Stimulated activated CD8-positive, alpha-beta memory T cell treated with anti-CD3 and anti-CD28 coated beads, Interleukin-4, amount 100 ng/mL, for 4 hours (primary cell): ENCODE measurements around the gene STK17B.
A peak's percentile ranks its signal among the peaks of the same experiment; 100 is the strongest.

Source experiments
- DNase-seq, 2 donors: peaks; one replicate each; pipeline ENCODE4 v3.0.0-alpha.2; 2020; ENCODE audit warnings: low read depth in 2 of 2, low spot score in 1 of 2

Gene STK17B

DNA sequence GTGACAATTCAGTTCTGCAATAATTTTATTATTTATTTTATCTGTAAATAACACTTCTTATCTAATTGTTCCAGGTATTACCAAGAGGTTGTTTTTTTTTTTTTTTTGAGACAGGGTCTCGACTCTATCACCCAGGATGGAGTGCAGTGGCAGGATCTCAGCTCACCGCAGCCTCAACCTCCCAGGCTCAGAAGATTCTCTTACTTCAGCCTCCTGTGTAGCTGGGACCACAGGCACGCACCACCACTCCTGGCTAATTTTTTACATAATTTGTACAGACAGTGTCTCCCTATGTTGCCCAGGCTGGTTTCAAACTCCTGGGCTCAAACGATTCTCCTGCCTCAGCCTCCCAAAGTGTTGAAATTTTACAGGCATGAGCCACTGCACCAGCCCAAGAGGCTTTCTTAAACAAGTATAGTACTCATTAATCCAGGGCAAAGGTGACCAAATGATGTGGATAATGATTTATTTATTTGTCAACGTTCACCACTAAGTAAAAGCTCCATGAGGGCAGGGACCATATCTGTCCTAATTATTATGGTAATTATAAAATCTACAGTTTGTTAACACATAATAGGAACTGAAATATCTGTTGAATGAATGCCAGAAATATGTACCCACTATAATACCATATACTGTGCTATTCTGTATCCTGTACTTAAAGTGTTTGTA, 12.0 kb downstream of the STK17B start:
- DNase-seq = no peak

DNA sequence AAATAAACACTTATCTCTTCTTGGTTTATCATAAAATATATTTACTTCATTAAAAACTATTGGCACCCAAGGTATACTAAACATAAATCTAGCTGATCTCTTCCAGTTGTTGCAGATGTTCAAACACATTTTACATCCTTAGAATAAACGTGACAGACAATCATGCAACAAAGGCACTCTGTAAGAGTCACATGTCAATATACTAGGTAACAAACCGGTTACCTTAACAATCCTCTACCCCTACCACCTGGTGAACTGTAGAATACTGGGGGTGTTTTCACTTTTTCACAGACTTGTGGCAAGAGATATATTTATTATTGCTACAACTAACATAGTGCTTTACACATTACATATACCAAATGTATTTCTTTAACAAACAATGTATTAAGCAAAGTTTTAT, 15.8 kb downstream of the STK17B start:
- no peak for DNase-seq

DNA sequence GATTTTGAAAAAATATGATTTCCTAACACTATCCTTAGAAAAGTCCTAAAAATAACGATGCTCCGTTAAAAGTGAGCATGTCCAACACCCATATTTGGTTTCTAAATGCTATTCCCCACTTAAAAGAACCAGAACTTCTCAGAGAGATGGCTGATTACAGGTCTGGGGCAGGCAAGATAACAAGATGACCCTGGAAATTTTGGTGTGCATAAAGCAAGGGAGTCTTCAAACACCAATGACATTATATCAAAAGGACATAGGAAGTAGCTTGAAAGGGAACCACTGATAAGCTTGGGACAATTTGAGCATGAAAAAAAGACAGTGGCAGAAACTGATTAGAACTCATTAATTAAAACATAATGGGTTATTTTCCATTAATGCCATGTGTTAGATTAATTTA, 17.9 kb downstream of the STK17B start:
- DNase-seq = no peak

DNA sequence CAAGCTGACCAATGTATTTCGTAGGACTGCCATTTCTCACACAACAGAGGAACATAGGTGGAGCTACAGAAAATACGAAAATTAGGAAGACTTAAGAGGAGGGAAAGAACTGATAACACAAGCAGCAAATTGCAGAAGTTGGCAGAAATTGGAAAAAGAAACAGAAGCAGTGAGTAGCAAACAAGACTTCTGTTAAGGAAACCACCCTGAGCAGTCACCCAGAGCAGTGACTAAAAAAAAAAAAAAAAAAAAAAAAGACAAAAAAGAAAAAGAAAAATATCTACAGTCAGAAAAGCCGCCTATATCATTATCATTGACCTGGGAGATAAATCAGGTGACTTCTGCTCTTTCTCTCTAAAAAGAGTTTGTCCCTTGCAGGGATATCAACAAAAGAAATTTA, 21.4 kb downstream of the STK17B start:
- DNase-seq = no peak

DNA sequence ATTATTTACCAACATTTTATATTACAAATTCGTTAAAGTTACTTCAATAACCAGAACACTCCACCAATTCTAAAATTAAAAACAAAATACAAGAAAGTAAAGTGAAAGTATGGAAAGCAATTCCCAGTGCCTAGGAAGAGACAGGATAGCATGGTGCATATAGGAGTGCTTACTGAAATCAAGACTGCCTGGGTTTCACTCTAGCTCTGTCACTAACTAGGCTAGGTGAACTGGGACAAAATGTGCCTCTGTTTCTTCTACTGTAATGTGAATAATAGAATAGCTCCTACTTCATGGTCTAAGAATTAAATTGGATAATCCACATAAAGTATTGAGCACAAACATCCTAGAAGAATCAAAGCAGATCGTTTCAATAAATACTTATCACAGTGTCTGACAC, 22.6 kb downstream of the STK17B start:
- no peak for DNase-seq

DNA sequence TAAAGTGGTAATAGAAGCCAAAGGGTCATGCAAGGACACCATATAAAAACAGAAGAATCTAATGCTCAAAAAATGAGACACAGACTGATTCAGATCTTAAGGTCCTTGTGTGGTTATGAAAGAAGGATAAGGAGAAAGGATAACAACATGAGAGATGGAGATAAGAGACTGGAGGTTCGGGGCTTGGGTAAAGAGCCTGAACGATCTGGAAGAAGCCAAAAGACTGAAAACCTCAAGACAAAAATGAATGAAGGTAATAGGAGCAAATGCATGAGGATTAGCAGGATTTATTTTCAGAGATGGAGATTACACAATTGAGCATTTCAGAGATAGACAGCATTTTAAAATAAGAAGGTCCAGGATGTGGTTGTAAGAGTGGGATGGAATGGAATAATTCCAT, 26.1 kb downstream of the STK17B start:
- no peak for DNase-seq

DNA sequence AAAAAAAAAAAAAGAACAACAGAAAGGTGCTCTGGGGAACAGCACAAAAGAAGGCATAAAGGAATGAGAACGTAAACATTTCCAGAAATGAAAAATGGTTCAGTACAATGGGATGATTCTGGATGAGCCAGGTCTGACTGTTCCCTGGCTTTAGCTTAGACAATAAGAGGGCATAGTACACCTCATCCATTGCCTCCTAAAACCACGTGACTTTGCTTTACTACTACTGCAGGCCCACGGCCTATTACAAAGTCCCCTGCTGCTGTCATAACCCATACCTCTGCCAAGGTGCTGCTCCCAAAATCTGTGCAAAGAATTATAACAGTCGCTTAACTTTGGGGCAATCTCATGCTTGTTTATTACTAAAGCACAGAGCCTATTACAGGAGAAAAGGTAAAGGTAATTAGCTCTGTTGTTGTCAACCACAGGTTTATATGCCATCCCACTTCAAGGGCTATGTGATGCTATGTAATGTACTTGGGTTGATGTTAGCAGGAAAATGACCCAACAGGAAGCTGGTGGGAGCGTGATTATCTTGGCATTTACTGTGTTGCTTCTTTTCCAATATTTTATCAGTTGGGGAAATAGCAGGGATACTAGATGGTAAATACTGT, 26.8 kb downstream of the STK17B start:
- DNase-seq = no peak

DNA sequence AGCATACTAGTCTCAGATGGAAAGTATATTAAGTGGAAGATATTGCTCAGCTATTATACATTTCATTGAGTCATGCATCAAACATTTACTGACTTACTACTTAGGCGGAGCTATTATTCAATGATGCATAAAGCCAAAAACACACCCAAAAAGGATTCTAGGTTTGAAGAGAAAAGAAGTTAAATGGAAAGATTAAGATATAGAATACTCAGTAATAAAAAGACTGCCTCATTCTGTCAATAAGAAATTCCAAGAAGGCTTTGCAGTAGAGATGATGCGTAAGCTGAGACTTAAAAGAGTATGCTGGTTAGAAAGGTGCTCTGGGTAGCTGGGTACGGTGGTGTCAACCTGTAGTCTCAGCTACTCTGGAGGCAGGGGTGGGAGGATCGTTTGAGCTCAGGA, 27.6 kb downstream of the STK17B start:
- DNase-seq = no peak

DNA sequence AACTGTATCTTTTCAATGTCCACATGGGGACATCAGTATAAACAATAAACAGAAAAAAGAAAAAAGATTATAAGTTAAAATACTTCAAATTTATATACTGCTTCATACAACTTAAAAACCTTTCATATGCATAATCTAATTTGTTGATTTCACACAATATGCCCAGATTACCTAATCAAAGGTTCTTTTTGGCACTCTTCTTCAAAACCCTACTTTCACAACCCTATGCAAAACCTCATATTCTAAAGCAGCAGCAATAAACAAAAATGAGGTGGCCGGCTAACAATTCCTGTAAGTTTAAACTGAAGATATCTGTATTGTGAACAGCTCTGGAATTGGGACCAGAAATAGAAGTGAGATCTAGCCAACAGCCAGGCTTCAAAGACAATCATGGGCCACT, 28.6 kb downstream of the STK17B start:
- no peak for DNase-seq

DNA sequence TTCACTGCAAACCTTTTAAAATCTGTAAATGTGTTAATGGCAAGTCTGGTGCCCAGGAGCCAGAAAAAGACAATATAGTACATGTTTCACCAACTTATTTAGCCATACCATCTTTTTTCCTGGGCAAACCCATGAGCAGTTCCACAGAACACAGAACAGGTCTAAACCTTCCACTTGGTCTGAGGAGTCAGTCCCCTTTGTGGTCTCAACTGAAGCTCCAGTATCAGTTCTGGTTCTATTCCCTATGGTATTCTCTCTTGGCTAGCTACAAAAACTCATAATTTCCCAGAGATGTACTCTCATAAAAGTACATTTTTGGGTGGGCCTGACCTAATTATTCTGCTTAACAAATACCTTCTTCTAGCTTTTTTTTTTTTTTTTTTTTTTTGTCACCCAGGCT, 31.2 kb downstream of the STK17B start:
- no peak for DNase-seq

DNA sequence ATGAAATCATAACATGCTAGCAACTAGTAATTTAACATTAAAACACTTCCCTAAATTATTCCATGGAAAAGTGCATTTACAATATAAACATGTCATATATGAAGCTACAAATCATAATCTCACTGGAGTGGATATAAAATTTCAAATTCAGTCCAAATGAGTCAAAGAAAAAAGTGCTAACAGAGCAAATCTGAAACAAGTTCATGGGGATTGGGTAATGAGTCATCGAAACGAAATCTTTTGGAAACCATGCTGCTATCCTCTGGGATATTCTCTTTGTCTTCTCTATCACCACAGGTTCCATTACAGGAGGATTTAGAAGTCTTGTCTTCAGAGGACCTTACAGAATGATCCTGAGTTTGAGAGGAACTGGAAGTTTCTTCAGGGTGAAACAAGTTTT, 34.1 kb downstream of the STK17B start:
- no peak for DNase-seq

DNA sequence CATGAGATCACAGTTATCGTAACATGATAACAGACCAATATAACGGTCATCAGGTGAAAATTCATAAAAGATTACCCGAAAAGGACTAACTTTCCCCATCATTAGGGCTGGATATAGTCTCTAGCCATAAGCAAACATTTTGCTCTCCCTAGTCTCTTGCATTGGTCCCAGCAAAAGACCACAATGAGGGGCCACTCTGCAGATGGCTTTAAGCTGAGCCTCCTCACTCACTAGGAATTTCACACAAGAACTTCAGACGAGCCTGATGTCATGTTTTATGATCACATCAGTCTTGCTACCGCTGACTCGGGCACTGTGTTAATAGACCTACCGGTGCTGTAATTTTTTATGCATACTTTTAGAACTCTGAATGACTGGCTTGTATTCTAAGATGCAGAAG, 35.2 kb downstream of the STK17B start:
- no peak for DNase-seq

DNA sequence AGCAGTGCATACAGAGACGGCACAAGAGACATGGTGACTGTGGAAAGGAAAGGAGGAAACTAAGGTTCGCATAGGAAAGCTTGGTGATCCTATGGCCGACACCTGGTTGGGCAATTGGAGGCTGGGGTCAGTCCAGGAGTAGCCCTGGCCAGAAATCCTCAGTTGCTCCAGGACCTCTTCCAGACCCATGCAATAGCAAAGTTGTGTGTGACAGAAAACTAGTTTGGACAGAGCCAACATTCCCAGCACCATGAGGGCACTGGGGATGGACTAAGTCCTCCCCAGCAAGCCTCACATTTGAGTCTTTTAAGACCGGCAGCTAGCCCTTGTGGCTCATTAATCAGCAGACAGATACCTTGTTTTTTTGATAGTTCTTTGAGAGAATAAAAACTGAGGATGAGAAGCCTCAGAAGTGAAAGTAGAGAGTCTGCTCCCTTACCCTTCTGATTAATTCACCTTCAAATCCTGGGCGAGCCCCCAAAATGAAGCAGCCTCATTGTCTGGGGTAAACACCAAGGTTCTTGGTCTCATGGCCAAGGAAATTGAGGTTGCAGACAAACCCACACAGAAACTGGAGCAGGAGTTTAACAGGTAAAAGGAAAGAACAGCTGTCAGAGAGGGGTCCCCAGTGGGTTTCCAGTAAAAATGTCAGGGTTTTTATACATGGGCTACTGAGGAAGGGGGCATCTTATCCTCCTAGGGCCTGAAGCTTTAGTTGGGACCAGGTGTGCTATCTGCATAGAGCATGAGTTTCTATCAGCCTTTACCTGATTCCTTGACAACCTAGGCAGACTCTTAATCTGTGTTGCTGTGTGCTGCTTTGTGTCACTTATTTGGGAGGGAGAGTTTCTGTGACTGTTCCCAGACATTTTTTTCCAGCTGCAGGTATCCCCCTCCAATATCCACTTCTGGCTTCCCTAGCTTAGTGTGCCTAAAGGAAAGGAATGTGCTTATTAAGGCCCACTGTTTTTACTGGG, 39.1 kb downstream of the STK17B start:
- DNase-seq = peak; percentile 32 to 41

DNA sequence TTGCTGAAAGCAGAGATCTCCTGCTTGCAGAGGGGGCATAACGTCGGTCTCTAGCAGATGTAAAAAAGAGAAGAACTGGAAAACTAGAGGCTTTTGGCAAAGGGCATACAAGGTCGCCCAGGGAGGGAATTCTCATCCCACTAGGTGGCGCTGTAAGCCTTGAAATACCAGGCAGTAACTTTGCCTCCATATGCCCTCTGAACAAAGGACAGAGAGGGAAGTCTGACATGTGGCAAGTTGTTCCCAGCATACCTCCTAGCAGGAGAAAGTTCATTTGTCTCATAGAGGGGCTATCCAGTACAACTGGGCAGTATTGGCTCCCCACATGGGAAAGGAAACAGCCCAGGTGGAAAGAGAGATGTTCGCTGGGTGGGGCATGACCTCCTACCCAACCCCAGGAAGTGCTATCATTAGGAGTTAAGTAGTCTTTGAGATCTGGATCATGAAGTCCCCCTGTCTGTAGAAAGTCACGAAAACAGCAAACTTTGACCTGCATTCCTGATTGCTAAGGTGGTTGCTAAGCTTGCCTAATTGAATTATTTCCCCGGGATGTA, 39.9 kb downstream of the STK17B start:
- peak; percentile 39 to 51 for DNase-seq

DNA sequence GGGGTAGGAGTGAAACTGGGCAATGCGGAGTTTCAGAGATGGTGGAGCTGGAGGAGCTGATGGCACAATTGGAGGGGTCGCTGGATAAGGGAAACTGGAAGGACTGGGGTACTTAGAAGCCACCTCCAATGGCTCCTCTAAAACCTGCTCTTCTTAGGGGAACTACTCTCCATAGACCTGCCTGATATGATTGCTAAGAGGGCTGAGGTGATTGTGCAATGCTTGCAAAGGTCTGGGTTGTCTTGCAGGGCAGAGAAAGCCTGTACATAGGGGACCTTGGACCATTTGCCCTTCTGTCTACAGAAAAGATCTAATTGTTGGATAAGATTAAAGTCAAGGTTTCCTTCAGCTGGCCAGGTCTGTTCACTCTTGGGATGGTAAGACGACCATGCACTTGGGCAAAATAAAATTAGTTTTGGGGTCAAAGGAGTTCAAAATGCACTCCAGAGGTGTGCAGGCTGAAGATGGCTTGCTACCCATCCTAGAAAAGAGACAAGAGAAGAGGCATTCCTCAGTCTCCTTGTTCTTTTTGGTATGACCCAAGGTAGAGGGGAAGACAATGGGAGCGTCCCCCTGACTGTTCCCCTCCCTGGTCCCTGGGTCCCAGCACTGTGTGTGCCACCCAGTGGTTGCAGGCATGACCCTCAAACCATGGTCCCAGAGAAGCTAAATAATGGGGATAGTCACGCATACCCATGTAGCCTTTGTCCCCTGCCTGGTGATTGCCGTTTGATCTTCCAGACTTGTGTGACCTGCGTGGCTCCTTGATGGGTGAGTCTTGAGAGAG, 41.1 kb downstream of the STK17B start:
- DNase-seq = no peak

DNA sequence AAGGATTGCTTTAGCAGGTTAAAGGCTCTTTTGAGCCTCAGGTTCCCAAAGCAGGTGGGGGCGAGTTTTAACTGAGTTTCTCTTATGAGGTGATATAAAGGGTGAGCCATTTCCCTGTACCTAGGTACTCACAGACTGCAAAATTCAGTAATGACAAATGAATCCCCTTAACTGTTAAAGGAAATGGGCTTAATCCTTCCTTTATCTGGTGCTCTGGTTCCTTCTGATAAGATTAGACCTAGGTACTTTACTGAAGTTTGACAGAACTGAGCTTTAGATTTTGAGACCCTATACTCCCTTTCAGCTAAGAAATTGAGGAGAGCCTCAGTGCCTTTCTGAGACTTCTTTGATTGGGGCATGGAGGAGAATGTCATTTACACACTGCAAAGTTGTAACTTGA, 42.6 kb downstream of the STK17B start:
- DNase-seq = no peak

DNA sequence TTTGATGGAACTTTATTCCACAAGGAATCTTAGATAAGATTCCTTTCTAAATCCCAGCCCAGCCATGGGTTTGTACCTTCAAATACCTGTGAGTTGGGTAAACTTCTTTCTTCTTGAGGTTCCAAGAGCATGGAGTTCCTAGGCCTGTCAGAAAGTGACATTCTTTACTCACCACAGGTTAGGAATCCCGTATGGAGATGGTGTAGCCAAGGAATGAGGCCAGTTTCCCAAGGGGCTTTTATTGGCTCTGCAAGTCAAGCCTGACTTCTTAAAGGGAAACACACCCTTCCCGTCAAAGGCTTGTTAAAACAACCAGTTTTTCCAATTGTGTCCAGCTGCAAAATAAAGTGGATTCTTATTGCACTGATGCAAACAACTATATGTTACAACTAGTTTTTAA, 45.8 kb downstream of the STK17B start:
- DNase-seq = no peak

DNA sequence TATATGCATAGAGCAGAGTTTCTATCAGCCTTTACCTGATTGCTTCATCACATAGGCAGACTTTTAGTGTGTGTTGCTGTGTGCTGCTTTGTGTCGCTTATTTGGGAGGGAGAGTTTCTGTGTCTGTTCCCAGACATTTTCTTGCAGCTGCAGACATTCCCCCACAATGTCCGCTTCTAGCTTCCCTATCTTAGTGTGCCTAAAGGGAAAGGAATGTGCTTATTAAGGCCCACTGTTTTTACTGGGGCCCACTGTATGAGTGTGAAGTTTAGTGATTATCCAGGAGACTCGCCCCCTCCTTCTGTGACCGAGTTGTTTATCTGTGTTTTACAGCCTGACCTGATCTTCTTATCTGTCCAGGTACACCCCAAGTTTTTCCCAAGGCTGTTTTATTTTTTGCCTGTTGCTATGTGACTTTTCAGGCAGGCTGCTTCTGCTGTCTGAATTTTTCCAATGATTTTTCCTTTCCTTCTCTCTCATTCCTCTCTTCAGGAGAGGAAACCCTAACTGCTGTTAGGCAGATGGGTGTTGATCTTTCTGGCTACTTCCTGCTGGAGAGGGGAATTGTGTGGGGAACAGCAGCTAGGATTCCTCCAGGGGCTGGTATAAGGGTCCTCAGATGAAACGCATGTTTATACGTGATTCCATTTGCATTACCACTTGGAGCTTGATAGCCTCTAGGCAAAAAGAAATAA, 47.6 kb downstream of the STK17B start:
- no peak for DNase-seq

DNA sequence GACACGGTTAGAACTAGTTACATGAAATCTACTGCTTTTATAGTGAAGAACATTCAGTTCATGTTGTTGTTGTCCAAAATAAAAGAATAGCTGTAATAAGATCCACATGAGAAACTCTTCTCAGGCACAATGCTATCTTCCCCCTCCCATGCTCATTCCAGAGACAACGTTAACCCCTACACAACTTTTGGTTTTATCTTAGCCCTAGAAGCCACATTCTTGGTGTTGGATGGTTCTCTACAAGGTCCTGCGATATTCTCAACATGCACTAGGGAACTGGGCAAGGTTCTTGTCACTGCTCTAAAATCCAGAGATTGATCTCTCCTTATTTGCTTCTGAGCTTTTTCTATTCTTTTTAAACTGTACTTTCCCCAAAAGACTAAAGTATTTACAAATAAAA, 51.5 kb downstream of the STK17B start:
- no peak for DNase-seq

DNA sequence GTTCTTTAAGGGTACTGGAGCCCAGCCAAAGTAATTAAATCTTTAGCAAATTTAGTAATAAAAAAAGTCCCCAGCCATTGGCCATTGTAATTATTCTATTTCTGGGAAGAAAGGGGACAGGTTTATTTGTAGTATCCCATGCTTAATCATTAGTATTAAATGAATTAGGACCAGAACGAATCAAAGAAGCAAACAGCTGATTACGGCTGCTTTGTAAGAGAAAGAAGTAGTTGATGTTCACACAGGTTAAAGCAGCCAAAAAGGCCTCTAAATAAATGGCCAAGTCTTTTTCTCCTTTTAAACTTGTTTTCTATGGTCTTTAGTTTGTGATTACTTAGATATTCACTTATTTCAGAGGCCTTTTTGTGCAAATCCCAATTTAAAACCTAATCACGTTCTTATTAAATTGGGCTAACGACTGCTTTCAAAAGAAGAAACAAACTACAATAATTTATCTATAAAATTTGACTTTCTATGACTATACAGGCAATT, 54.1 kb downstream of the STK17B start:
- no peak for DNase-seq
